ENCODE data around the gene OCA2.

OCA2 gene

DNA sequence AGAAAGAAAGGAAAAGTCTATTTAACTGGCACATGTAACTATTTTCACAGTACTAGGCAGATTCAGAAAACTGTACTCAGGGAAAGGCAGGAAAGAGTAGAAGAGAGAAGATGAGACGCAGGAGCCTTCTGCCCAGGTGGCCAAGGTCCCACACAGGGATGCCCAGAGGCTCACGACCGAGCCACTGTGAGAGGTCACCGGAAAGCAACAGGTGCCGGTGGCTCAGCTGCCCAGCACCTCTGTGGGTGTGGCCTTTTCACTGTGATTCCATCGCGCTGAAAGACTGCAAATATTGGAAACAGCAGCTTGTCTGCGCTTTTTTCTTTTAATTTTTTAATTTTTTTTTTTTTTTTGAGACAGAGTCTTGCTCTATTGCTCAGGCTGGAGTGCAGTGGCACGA is 226.8 kb downstream of the OCA2 start:
- no peak for TF ChIP-seq EZH2 (IDR thresholded peaks at IDR 0.05; ENCODE audit: borderline replicate concordance, low read length)
- TF ChIP-seq, protein P1, sequence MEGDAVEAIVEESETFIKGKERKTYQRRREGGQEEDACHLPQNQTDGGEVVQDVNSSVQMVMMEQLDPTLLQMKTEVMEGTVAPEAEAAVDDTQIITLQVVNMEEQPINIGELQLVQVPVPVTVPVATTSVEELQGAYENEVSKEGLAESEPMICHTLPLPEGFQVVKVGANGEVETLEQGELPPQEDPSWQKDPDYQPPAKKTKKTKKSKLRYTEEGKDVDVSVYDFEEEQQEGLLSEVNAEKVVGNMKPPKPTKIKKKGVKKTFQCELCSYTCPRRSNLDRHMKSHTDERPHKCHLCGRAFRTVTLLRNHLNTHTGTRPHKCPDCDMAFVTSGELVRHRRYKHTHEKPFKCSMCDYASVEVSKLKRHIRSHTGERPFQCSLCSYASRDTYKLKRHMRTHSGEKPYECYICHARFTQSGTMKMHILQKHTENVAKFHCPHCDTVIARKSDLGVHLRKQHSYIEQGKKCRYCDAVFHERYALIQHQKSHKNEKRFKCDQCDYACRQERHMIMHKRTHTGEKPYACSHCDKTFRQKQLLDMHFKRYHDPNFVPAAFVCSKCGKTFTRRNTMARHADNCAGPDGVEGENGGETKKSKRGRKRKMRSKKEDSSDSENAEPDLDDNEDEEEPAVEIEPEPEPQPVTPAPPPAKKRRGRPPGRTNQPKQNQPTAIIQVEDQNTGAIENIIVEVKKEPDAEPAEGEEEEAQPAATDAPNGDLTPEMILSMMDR (IDR thresholded peaks at IDR 0.05; ENCODE audit: low read length) = no peak
- Histone ChIP-seq H3K9me2 (ENCODE audit: low read depth, low read length) (no peaks in the 10 kb centered on the region), H3K4me2 (ENCODE audit: low read length) (no peak overlapping the region), H4K20me1 (ENCODE audit: insufficient read depth, low read length) (no peaks in the 10 kb centered on the region), H3K36me3 (ENCODE audit: insufficient read depth, low read length) (no peaks in the 10 kb centered on the region), H3K9me3 (ENCODE audit: low read length) (no peaks in the 10 kb centered on the region), H3K9ac (ENCODE audit: low read length) (no peak overlapping the region), H2AFZ (ENCODE audit: low read length) (no peak overlapping the region), H3K79me2 (ENCODE audit: insufficient read depth, low read length) (no peaks in the 10 kb centered on the region), H3K4me3 (ENCODE audit: low read depth, low read length, poor library complexity, severe bottlenecking) (no peak overlapping the region), H3K4me1 (ENCODE audit: insufficient read depth, low read length, severe bottlenecking) (no peaks in the 10 kb centered on the region), H3K27ac (ENCODE audit: low read depth, low read length, poor library complexity, severe bottlenecking) (no peak overlapping the region), H3F3A (ENCODE audit: insufficient read depth, low read length) (no peaks in the 10 kb centered on the region), H3K27me3 (ENCODE audit: insufficient read depth, low read length) (no peaks in the 10 kb centered on the region)

DNA sequence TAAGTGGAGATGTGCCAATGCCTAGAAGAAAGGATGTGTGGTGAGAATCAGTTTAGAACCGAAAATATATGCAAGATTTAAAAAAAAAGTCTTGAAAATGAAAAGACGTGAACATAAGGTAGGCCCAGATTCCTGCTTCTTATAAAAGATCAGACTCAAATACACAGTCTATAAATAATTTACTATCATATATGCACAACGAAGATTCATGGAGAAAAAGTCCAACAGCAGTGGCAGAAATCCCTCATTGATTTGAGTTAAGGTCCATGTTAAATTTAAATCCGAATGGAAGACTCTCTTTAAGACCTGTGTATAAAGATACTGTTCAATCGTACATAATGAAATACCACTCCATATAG is 227.2 kb downstream of the OCA2 start:
- no peaks in the 10 kb centered on the region for H3K36me3 ChIP-seq (ENCODE audit: insufficient read depth, low read length)
- H3K9me3 ChIP-seq (ENCODE audit: low read length) = no peaks in the 10 kb centered on the region
- H3F3A ChIP-seq (ENCODE audit: insufficient read depth, low read length) = no peaks in the 10 kb centered on the region
- H3K79me2 ChIP-seq (ENCODE audit: insufficient read depth, low read length) = no peaks in the 10 kb centered on the region
- H3K27me3 ChIP-seq (ENCODE audit: insufficient read depth, low read length) = no peaks in the 10 kb centered on the region
- H2AFZ ChIP-seq (ENCODE audit: low read length) = no peak overlapping the region
- no peaks in the 10 kb centered on the region for H4K20me1 ChIP-seq (ENCODE audit: insufficient read depth, low read length)
- no peaks in the 10 kb centered on the region for H3K9me2 ChIP-seq (ENCODE audit: low read depth, low read length)
- no peak for TF ChIP-seq EZH2 (IDR thresholded peaks at IDR 0.05; ENCODE audit: borderline replicate concordance, low read length)
- TF ChIP-seq, protein P1 (IDR thresholded peaks at IDR 0.05; ENCODE audit: low read length) = no peak
- H3K9ac ChIP-seq (ENCODE audit: low read length) = no peak overlapping the region
- H3K4me2 ChIP-seq (ENCODE audit: low read length) = no peak overlapping the region
- H3K27ac ChIP-seq (ENCODE audit: low read depth, low read length, poor library complexity, severe bottlenecking) = no peak overlapping the region
- H3K4me3 ChIP-seq (ENCODE audit: low read depth, low read length, poor library complexity, severe bottlenecking) = no peak overlapping the region
- H3K4me1 ChIP-seq (ENCODE audit: insufficient read depth, low read length, severe bottlenecking) = no peaks in the 10 kb centered on the region

DNA sequence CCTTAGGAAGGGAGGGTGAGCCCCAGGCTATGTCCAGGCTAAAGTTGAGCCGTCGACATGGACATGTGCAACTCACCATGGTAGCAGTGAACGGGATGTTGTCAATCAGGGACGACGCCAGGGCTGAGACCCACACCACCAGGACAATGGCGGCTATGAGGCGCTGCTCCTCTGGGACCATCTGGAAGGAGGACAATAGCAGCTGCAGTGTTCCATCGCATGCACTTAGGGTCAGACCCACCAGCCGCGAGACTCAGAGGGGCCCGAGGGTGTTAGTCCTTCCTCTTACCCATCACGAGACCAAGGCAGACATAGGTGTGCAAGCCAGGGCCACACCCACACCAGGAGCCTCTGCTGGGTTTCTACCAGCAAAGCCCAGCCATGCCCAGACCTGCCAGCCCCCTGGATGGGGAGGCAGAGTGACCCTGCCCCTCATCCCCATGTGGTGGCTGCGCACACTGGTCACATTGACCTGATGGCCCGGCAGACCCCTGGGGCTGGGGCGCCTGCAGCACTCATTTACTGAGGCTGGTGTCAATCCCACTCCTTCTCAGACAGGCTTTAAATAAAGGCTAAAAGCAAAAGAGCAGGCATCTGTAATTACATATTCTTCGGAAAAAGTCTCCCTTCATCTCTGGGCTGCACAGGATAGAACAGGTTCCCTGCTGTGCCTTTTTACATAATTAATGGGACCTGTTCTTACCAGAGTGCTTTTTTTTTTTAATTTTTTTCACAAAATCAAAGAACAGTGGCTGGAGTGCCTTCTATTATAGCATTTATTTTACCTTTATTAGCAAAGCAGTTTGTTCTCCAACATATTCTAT is 227.8 kb downstream of the OCA2 start:
- no peak overlapping the region for H3K9ac ChIP-seq (ENCODE audit: low read length)
- TF ChIP-seq, protein P1 (IDR thresholded peaks at IDR 0.05; ENCODE audit: low read length) = no peak
- no peak for TF ChIP-seq EZH2 (IDR thresholded peaks at IDR 0.05; ENCODE audit: borderline replicate concordance, low read length)
- no peaks in the 10 kb centered on the region for H4K20me1 ChIP-seq (ENCODE audit: insufficient read depth, low read length)
- H2AFZ ChIP-seq (ENCODE audit: low read length) = no peak overlapping the region
- no peaks in the 10 kb centered on the region for H3K4me1 ChIP-seq (ENCODE audit: insufficient read depth, low read length, severe bottlenecking)
- no peaks in the 10 kb centered on the region for H3K9me2 ChIP-seq (ENCODE audit: low read depth, low read length)
- H3F3A ChIP-seq (ENCODE audit: insufficient read depth, low read length) = no peaks in the 10 kb centered on the region
- H3K4me3 ChIP-seq (ENCODE audit: low read depth, low read length, poor library complexity, severe bottlenecking) = no peak overlapping the region
- H3K79me2 ChIP-seq (ENCODE audit: insufficient read depth, low read length) = no peaks in the 10 kb centered on the region
- no peak overlapping the region for H3K4me2 ChIP-seq (ENCODE audit: low read length)
- H3K27ac ChIP-seq (ENCODE audit: low read depth, low read length, poor library complexity, severe bottlenecking) = no peak overlapping the region
- no peaks in the 10 kb centered on the region for H3K9me3 ChIP-seq (ENCODE audit: low read length)
- H3K36me3 ChIP-seq (ENCODE audit: insufficient read depth, low read length) = no peaks in the 10 kb centered on the region
- no peaks in the 10 kb centered on the region for H3K27me3 ChIP-seq (ENCODE audit: insufficient read depth, low read length)
